ENCODE results near the gene CST8. TPM values are rescaled to one million over a fixed set of nuclear protein-coding genes. Genes with fewer than 3 reads are reported as not detected.

Gene CST8
- total RNA-seq, 1 experiment from 2014 or later: not detected

DNA sequence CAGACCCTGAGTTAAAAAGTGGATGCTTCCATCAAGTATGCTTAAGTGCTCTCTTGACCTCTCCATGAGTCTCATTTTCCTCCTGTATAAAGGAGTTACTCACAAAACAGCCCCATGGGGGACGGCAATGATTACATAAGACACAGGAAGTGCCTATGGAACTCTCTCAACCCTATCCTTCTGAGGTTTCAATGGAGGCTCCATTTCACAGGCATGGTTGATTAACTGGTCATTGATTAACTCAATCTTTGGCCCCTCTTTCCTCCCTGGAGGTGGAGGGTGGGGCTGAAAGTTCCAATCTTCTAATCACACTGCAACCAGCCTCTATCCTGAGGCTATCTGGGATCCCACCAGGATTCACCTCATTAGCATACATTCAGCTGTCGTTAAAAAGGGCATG lies 29.3 kb downstream of the CST8 start:
- H3K36me3 ChIP-seq (replicated peaks; ENCODE audit: control insufficient read depth, insufficient read depth, low read length): no peaks in the 10 kb centered on the region
- H3K27me3 ChIP-seq (ENCODE audit: control insufficient read depth, insufficient read depth, low read length): no peaks in the 10 kb centered on the region
- no peak overlapping the region for H3K4me3 ChIP-seq (ENCODE audit: insufficient read depth, low read depth, low read length)
- no peak for DNase-seq

DNA sequence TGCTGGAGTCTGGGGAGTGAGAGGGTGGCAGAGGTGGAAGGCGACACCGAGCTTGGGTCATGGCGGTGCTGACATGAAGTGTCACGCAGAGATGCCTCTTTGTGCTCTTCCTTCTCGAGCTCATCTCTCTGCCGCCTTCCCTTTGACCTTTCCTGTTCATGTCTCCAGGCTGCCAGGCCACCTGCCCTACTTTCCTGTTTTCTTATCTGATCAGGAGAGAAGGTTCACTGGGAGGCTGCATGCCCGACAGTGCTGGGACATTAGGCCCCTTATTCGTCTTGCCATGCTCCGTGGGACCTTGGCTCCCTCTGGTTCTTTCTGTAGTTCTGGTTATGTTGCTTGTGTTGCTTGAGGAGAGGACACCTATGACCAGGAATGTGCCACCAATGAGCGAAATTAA lies 33.2 kb downstream of the CST8 start:
- H3K4me3 ChIP-seq (ENCODE audit: insufficient read depth, low read depth, low read length): no peak overlapping the region
- no peaks in the 10 kb centered on the region for H3K27me3 ChIP-seq (ENCODE audit: control insufficient read depth, insufficient read depth, low read length)
- DNase-seq: no peak

GRCh38 chr20:23526850-23527249 lies 35.9 kb downstream of the CST8 start:
- Histone ChIP-seq H3K36me3 (replicated peaks; ENCODE audit: control insufficient read depth, insufficient read depth, low read length) (no peaks in the 10 kb centered on the region), H3K27me3 (ENCODE audit: control insufficient read depth, insufficient read depth, low read length) (no peaks in the 10 kb centered on the region), H3K4me3 (ENCODE audit: insufficient read depth, low read depth, low read length) (no peak overlapping the region)
- no peak for DNase-seq

More for the DNA sequence above, 33.2 kb downstream of the CST8 start:
- no peaks in the 10 kb centered on the region for H3K36me3 ChIP-seq (replicated peaks; ENCODE audit: control insufficient read depth, insufficient read depth, low read length)

DNA sequence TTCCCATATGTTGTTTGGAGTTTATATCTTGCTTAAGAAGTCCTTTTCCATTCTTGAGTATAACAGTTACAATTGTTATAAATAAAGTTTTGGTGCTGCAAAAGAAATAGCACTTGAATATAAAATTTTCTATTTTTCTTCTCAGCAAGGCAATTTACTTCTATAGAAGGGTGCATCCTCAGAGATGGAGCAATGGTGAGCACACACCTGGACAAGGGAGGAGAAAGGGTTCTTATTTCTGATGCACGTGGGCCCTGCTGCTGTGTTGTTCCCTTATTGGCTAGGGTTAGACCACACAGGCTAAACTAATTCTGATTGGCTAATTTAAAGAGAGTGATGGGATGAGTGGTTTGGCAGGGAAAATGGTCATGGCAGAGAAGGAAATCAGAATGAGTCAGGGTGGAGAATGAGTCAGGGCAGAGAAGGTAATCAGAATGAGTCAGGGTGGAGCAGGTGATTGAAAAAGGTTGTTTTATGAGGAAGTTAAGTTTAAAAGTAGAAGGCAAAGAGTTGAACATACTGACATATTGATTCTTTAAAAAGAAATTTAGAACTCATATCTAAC lies 38.0 kb downstream of the CST8 start:
- Histone ChIP-seq H3K4me3 (ENCODE audit: insufficient read depth, low read depth, low read length) (no peak overlapping the region), H3K27me3 (ENCODE audit: control insufficient read depth, insufficient read depth, low read length) (no peaks in the 10 kb centered on the region), H3K36me3 (replicated peaks; ENCODE audit: control insufficient read depth, insufficient read depth, low read length) (no peaks in the 10 kb centered on the region)
- no peak for DNase-seq

GRCh38 chr20:23530937-23531567 lies 40.1 kb downstream of the CST8 start:
- Histone ChIP-seq H3K4me3 (ENCODE audit: insufficient read depth, low read depth, low read length) (no peak overlapping the region), H3K27me3 (ENCODE audit: control insufficient read depth, insufficient read depth, low read length) (peaks cover 2% of the 10 kb centered on the region; the same call in 1 of the 2 replicates), H3K36me3 (replicated peaks; ENCODE audit: control insufficient read depth, insufficient read depth, low read length) (no peaks in the 10 kb centered on the region)
- no peak for DNase-seq

DNA sequence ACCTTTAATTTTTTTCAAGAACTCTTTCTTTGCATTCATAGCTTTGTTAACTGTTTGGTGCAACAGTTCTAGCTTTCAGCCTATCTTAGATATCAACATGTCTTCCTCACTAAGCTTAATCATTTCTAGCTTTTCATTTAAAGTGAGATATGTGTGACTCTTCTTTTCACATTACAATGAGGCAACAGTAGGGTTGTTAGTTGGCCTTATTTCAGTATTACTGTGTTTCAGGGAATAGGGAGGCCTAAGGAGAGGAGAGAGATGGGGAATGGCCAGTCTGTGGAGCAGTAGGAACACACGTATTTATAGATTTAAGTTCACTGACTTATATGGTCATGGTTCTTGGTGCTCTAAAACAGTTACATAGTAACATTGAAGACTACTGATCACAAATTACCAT lies 41.6 kb downstream of the CST8 start:
- no peak for DNase-seq
- Histone ChIP-seq H3K4me3 (ENCODE audit: insufficient read depth, low read depth, low read length) (no peak overlapping the region), H3K27me3 (ENCODE audit: control insufficient read depth, insufficient read depth, low read length) (peaks cover 2% of the 10 kb centered on the region; the same call in 1 of the 2 replicates), H3K36me3 (replicated peaks; ENCODE audit: control insufficient read depth, insufficient read depth, low read length) (no peaks in the 10 kb centered on the region)

GRCh38 chr20:23533161-23533560 lies 42.2 kb downstream of the CST8 start:
- H3K27me3 ChIP-seq (ENCODE audit: control insufficient read depth, insufficient read depth, low read length): peaks cover 2% of the 10 kb centered on the region; the same call in 1 of the 2 replicates
- H3K36me3 ChIP-seq (replicated peaks; ENCODE audit: control insufficient read depth, insufficient read depth, low read length): no peaks in the 10 kb centered on the region
- H3K4me3 ChIP-seq (ENCODE audit: insufficient read depth, low read depth, low read length): no peak overlapping the region
- DNase-seq: peak; percentile 71

DNA sequence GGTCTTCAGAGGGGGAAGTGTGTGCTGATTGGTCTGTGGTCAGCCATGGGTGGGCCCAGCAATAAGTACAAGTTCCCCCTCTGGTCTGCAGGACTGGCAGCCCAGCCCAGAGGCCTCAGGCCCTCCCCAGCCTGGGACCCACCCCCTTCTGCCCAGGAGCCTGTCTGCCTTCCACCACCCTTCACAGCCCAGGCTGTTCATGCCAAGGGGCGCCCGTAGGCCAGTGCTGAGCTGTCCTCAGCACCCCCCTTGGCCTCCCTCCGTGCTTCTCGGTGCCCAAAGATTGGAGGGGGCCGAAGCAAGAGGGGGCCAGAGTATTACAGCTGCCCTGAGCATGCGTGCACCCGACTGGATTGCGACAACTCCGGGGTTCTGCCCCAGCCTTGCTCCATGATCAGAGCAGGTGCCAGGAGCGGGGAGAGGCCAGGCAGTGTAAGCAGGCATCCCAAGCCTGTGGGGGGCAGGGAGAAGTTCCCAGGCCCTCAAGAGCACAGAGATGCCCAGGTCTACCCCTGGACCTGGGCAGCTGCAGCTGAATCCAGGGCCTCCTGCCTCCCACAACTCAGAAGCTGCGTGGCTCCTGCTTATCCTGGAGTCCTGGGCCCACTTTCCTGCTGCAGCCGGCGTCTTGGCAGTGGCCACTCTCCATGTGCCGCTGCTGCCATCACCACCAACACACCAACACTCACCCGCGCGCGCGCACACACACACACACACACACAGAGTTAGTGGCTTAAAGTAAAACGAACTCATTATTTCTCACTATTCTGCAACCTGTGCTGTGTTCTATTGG lies 44.1 kb downstream of the CST8 start:
- DNase-seq: no peak

DNA sequence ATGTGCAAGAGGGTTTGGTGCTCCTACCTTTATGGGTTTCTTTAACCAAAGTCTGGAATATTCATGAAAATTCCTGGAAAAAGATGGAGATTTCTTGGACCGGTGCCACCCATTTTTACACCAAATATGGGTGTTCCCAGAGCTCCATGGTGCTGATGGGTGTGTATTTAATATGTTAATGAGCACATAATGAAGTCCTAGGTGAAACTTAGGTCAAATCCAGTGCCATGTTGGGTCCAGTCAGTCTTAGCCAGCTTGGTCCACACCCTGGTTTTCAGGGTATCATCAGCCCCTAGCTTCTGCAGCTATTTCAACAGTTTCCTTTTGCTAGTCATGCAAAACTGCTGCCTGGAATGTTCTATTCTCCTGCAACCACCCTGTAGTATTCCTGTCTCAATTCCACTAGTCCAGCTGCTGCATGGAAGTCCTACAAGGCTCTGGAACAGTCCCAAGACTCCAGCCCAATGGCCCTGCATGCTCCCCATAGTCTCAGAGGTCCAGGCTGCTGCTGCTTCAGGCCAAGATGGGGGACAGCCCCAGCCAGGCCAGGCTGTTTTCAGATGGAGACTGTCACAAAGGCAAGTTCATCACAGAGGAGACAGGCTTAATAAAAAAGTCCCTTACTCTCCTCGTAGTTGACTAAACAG lies 45.5 kb downstream of the CST8 start:
- H3K27me3 ChIP-seq (ENCODE audit: control insufficient read depth, insufficient read depth, low read length): peaks cover 2% of the 10 kb centered on the region; the same call in 1 of the 2 replicates
- no peaks in the 10 kb centered on the region for H3K36me3 ChIP-seq (replicated peaks; ENCODE audit: control insufficient read depth, insufficient read depth, low read length)
- DNase-seq: no peak
- no peak overlapping the region for H3K4me3 ChIP-seq (ENCODE audit: insufficient read depth, low read depth, low read length)

More for the DNA sequence above, 44.1 kb downstream of the CST8 start:
- no peak overlapping the region for H3K4me3 ChIP-seq (ENCODE audit: insufficient read depth, low read depth, low read length)
- H3K27me3 ChIP-seq (ENCODE audit: control insufficient read depth, insufficient read depth, low read length): peaks cover 2% of the 10 kb centered on the region; the same call in 1 of the 2 replicates
- no peaks in the 10 kb centered on the region for H3K36me3 ChIP-seq (replicated peaks; ENCODE audit: control insufficient read depth, insufficient read depth, low read length)

DNA sequence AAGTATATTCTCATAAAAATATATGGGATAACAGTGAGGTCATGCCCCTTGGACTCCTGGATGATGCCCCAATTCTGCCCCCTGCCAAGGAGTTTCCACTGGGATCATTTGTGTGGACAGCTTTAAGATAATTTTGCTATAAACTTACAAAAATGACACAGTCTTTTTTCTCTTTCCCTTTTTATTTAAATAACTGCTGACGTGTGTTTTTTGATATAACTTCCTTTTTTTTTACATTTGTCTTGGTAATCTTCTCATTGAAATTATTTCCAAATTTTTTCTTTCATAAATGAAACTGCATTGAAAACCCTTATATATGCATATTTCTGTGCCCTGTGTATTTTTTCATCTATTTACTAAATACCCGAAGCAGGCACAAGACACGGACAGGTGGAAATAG lies 46.1 kb downstream of the CST8 start:
- H3K4me3 ChIP-seq (ENCODE audit: insufficient read depth, low read depth, low read length): no peak overlapping the region
- H3K36me3 ChIP-seq (replicated peaks; ENCODE audit: control insufficient read depth, insufficient read depth, low read length): no peaks in the 10 kb centered on the region
- H3K27me3 ChIP-seq (ENCODE audit: control insufficient read depth, insufficient read depth, low read length): peaks cover 2% of the 10 kb centered on the region; the same call in 1 of the 2 replicates
- no peak for DNase-seq

DNA sequence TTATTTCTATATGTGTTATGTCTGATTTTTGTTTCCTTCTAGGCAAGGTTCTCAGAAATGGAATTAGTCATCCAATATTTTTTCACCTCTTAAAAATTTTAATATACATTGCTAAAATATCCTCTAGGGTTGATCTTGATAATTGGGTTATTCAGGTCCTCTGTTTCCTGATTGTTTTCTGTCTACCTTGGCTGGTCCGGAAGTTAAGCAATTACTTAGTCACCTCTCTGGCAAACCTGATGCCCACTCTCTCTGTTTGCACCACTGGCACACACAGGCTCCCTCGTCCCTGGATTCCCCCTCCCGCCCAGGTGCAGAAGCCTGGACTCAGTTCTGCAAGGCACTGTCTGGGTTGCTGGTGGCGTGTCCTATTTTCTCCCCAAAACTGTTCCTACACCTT lies 49.7 kb downstream of the CST8 start:
- no peaks in the 10 kb centered on the region for H3K27me3 ChIP-seq (ENCODE audit: control insufficient read depth, insufficient read depth, low read length)
- no peak for DNase-seq
- H3K36me3 ChIP-seq (replicated peaks; ENCODE audit: control insufficient read depth, insufficient read depth, low read length): no peaks in the 10 kb centered on the region
- H3K4me3 ChIP-seq (ENCODE audit: insufficient read depth, low read depth, low read length): no peak overlapping the region

- peak; percentile 52 for DNase-seq
- H3K4me3 ChIP-seq (ENCODE audit: insufficient read depth, low read depth, low read length): no peak overlapping the region
- H3K36me3 ChIP-seq (replicated peaks; ENCODE audit: control insufficient read depth, insufficient read depth, low read length): no peaks in the 10 kb centered on the region
- H3K27me3 ChIP-seq (ENCODE audit: control insufficient read depth, insufficient read depth, low read length): no peaks in the 10 kb centered on the region
Measured at GRCh38 chr20:23541330-23541729, 50.4 kb downstream of the CST8 start.

DNA sequence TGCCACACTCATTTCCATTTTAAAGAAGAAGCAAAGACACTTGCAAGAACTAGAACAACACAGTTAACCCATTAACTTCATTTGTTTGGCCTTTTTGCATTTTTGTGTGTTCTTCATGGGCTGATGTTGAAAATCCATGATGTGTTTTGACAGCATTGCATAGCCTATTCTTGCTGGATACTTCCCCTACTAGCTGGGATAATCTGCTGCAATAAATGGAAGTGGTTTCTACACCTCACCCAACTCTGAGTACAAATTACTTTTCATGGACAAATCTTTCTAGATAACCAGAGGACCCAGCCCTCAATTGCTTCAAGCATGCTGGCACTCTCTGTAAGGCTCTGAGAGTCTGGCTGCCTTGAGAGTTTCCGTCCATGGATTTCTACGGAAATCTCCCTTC lies 50.9 kb downstream of the CST8 start:
- no peak overlapping the region for H3K4me3 ChIP-seq (ENCODE audit: insufficient read depth, low read depth, low read length)
- H3K27me3 ChIP-seq (ENCODE audit: control insufficient read depth, insufficient read depth, low read length): no peaks in the 10 kb centered on the region
- DNase-seq: no peak
- H3K36me3 ChIP-seq (replicated peaks; ENCODE audit: control insufficient read depth, insufficient read depth, low read length): no peaks in the 10 kb centered on the region

DNA sequence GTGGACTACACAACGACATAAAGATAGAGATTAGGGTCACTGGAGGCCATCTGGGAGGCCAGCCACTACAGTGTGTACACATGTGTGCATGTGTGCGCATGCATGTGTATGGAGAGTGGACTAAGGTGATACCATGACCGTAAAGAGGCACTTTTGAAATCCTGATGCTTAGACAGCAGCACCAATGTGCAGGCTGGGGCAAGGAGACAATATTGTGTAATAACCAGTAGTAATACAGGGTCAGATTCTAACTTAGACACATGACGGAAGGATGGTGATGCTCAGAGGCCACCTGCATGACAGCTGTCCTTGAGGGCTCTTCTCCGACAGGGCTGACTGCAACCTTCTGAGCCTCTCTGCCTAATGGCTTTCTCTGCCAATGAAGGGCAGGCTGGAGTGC lies 51.9 kb downstream of the CST8 start:
- H3K36me3 ChIP-seq (replicated peaks; ENCODE audit: control insufficient read depth, insufficient read depth, low read length): no peaks in the 10 kb centered on the region
- H3K4me3 ChIP-seq (ENCODE audit: insufficient read depth, low read depth, low read length): no peak overlapping the region
- no peak for DNase-seq
- H3K27me3 ChIP-seq (ENCODE audit: control insufficient read depth, insufficient read depth, low read length): no peaks in the 10 kb centered on the region

All from H7 (cell line).